HCT116 (cell line): Measurements from ENCODE around the gene KBTBD3. TPM values are rescaled to one million over a fixed set of nuclear protein-coding genes. Genes with fewer than 3 reads are reported as not detected.
"Not testable (repeated sequence)": the region's sequence is repeated elsewhere in the genome, so short reads cannot be mapped to it uniquely, and the experiment has no call there.

Experiments
- ATAC-seq: fragments of 200-7000 bp; cut with Tn5 transposase; 2 replicates; pipeline ENCODE4 v1.9.1; 2020; ENCODE audit warnings: mild to moderate bottlenecking, moderate library complexity
- BruUV-seq: library from RNA; stranded (reverse); fragments of 400-500 nt; replicated peaks from 2 replicates; lab custom pipeline; 2021; lab: Mats Ljungman, UMichigan
- CTCF ChIA-PET: fragments of 300-600 bp; sonication (Branson Sonifier 250); formaldehyde crosslinking; loops from one replicate; lab custom pipeline; 2021; ENCODE audit warnings: antibody characterized with exemption; lab: Charles Lee
- POLR2A ChIA-PET: fragments of 300-600, 350-600 bp; sonication (Branson Sonifier 250); formaldehyde crosslinking; loops from one replicate; lab custom pipeline; 2021; ENCODE audit warnings: antibody characterized with exemption; lab: Charles Lee
- RAD21 ChIA-PET, 2 experiments: fragments of 300-600 bp; sonication (Branson Sonifier 250); formaldehyde crosslinking; loops; one replicate each; lab custom pipeline; 2023; ENCODE audit warnings: low total read pairs in 2 of 2; ENCODE audit not compliant: uncharacterized antibody in 2 of 2, unreplicated experiment in 2 of 2, low non-redundant PET in 1 of 2; lab: Charles Lee
- DNase-seq: peaks from one replicate; pipeline ENCODE4 v3.0.0-alpha.2; 2010; ENCODE audit warnings: low read depth, low spot score
- H2AFZ ChIP-seq: fragments of 200-600 bp; shearing (Covaris generic), sonication (generic); 2 replicates; pipeline ENCODE4 v1.6.1; 2017; ENCODE audit warnings: low read depth, mixed run types, mixed read lengths, antibody characterized with exemption, low read length; ENCODE audit not compliant: poor library complexity, severe bottlenecking
- H3K27ac ChIP-seq: 2 replicates; pipeline ENCODE4 v1.5.1; 2012; ENCODE audit warnings: low read depth, low read length
- H3K27me3 ChIP-seq: fragments of 200-600 bp; sonication (generic); 2 replicates; pipeline ENCODE4 v1.6.1; 2016; ENCODE audit warnings: mixed run types, low read length, mixed read lengths; ENCODE audit not compliant: insufficient read depth
- H3K36me3 ChIP-seq, 2 experiments: fragments of 200-500 bp in 1 of 2; fragments of 200-600 bp in 1 of 2; sonication (Bioruptor generic) in 1 of 2; sonication (generic) in 1 of 2; 2 replicates each; pipeline versions ENCODE4 v1.5.1 to v1.6.1; 2014 to 2016; ENCODE audit warnings: low read length in 2 of 2, inconsistent platforms in 1 of 2, mixed read lengths in 1 of 2, mixed run types in 1 of 2; ENCODE audit not compliant: insufficient read depth in 2 of 2, control insufficient read depth in 1 of 2
- H3K4me1 ChIP-seq, 2 experiments: fragments of 200-600 bp in 1 of 2; sonication (generic) in 1 of 2; 2 replicates each; pipeline versions ENCODE4 v1.5.1 to v1.6.1; 2012 to 2017; ENCODE audit warnings: low read length in 2 of 2, inconsistent platforms in 1 of 2, mild to moderate bottlenecking in 1 of 2, mixed read lengths in 1 of 2, mixed run types in 1 of 2, moderate library complexity in 1 of 2; ENCODE audit not compliant: insufficient read depth in 2 of 2, control insufficient read depth in 1 of 2
- H3K4me2 ChIP-seq: fragments of 200-600 bp; sonication (generic); 2 replicates; pipeline ENCODE4 v1.6.1; 2017; ENCODE audit warnings: mixed run types, low read length, mixed read lengths
- H3K4me3 ChIP-seq, 2 experiments: fragments of 200-600 bp in 1 of 2; sonication (generic) in 1 of 2; replicated peaks in 1 of 2; 2 replicates each; pipeline ENCODE4 v1.5.1; 2011 to 2016; ENCODE audit warnings: low read length in 2 of 2, control low read depth in 1 of 2, low read depth in 1 of 2, mild to moderate bottlenecking in 1 of 2, mixed read lengths in 1 of 2, mixed run types in 1 of 2
- H3K79me2 ChIP-seq: fragments of 200-600 bp; sonication (generic); 2 replicates; pipeline ENCODE4 v1.6.1; 2017; ENCODE audit warnings: mild to moderate bottlenecking, mixed run types, low read length, moderate library complexity, mixed read lengths; ENCODE audit not compliant: insufficient read depth
- H3K9ac ChIP-seq: fragments of 200-600 bp; sonication (generic); 2 replicates; pipeline ENCODE4 v1.6.1; 2016; ENCODE audit warnings: low read length, mixed read lengths
- H3K9me2 ChIP-seq: fragments of 200-600 bp; sonication (generic), shearing (Covaris generic); 2 replicates; pipeline ENCODE4 v1.6.1; 2017; ENCODE audit warnings: mixed run types, mild to moderate bottlenecking, moderate library complexity; ENCODE audit not compliant: insufficient read depth
- H3K9me3 ChIP-seq, 2 experiments: fragments of 200-500 bp in 1 of 2; fragments of 200-600 bp in 1 of 2; sonication (Bioruptor generic) in 1 of 2; sonication (generic) in 1 of 2; 2 replicates each; pipeline ENCODE4 v1.6.1; 2014 to 2017; ENCODE audit warnings: low read length in 2 of 2, mixed read lengths in 2 of 2, inconsistent platforms in 1 of 2, low read depth in 1 of 2, mild to moderate bottlenecking in 1 of 2, mixed run types in 1 of 2, moderate library complexity in 1 of 2; ENCODE audit not compliant: control insufficient read depth in 1 of 2, insufficient read depth in 1 of 2
- H4K20me1 ChIP-seq: fragments of 200-600 bp; sonication (generic), shearing (Covaris generic); 2 replicates; pipeline ENCODE4 v1.6.1; 2017; ENCODE audit warnings: mixed run types, mild to moderate bottlenecking, moderate library complexity; ENCODE audit not compliant: insufficient read depth
- CBX3 ChIP-seq: IDR thresholded peaks from 2 replicates; pipeline ENCODE4 v1.6.1; 2012; ENCODE audit warnings: low read depth
- CEBPB ChIP-seq: IDR thresholded peaks from 2 replicates; pipeline ENCODE4 v1.6.1; 2012; ENCODE audit warnings: low read depth
- CTCF ChIP-seq, 3 experiments: fragments of 200-600 bp in 1 of 3; sonication (generic) in 1 of 3; IDR thresholded peaks in 2 of 3; conservative IDR thresholded peaks in 1 of 3; 2 replicates each; pipeline ENCODE4 v1.5.1; 2012 to 2017; ENCODE audit warnings: low read depth in 2 of 3, low read length in 2 of 3, antibody characterized with exemption in 1 of 3, borderline replicate concordance in 1 of 3, control low read depth in 1 of 3, mild to moderate bottlenecking in 1 of 3, mixed read lengths in 1 of 3, mixed run types in 1 of 3, moderate library complexity in 1 of 3; ENCODE audit not compliant: insufficient read depth in 1 of 3
- EGR1 ChIP-seq: IDR thresholded peaks from 2 replicates; pipeline ENCODE4 v1.6.1; 2012; ENCODE audit warnings: low read depth
- ELF1 ChIP-seq: IDR thresholded peaks from 2 replicates; pipeline ENCODE4 v1.6.1; 2012; ENCODE audit warnings: low read depth, borderline replicate concordance
- EZH2 ChIP-seq: fragments of 200-600 bp; sonication (generic); IDR thresholded peaks from 2 replicates; pipeline ENCODE4 v1.6.1; 2017; ENCODE audit warnings: antibody characterized with exemption, mixed run types
- FOSL1 ChIP-seq: IDR thresholded peaks from 2 replicates; pipeline ENCODE4 v1.6.1; 2012; ENCODE audit warnings: low read depth
- JUND ChIP-seq: IDR thresholded peaks from 2 replicates; pipeline ENCODE4 v1.6.1; 2012
- POLR2A ChIP-seq: IDR thresholded peaks from 2 replicates; pipeline ENCODE4 v1.7.0; 2011; ENCODE audit warnings: borderline replicate concordance; ENCODE audit not compliant: insufficient read depth, insufficient read length; ENCODE audit errors: extremely low read depth
- POLR2AphosphoS5 ChIP-seq: IDR thresholded peaks from 2 replicates; pipeline ENCODE4 v1.6.1; 2011; ENCODE audit warnings: mild to moderate bottlenecking, low read depth, low read length, moderate library complexity
- SIN3A ChIP-seq: IDR thresholded peaks from 2 replicates; pipeline ENCODE4 v1.6.1; 2012; ENCODE audit warnings: low read depth
- SP1 ChIP-seq: IDR thresholded peaks from 2 replicates; pipeline ENCODE4 v1.6.1; 2012; ENCODE audit warnings: low read depth
- TCF7L2 ChIP-seq: IDR thresholded peaks from 2 replicates; pipeline ENCODE4 v1.7.0; 2011; ENCODE audit warnings: borderline replicate concordance, inconsistent platforms; ENCODE audit not compliant: insufficient read depth, insufficient read length; ENCODE audit errors: extremely low read depth
- ZFX ChIP-seq: fragments of 450-650 bp; IDR thresholded peaks from 2 replicates; pipeline ENCODE4 v1.6.1; 2017
- ZNF274 ChIP-seq: fragments of 200-500 bp; sonication (Bioruptor generic); IDR thresholded peaks from 2 replicates; pipeline ENCODE4 v1.6.1; 2014; ENCODE audit warnings: mild to moderate bottlenecking, low read depth, low read length, inconsistent platforms
- intact Hi-C: fragments of 100-400 bp; cut with micrococcal nuclease; formaldehyde crosslinking; loops from 2 replicates; pipeline ENCODE4 v1.10.0; 2022
- total RNA-seq: library from RNA; stranded (reverse); gene quantifications from one replicate; pipeline ENCODE4 v1.2.1, GENCODE V29; 2021; ENCODE audit not compliant: unreplicated experiment
- TF ChIP-seq, protein P1 (sequence below): IDR thresholded peaks from 2 replicates; pipeline ENCODE4 v1.6.1; 2012
- TF ChIP-seq, protein P2 (sequence below): IDR thresholded peaks from 2 replicates; pipeline ENCODE4 v1.6.1; 2011; ENCODE audit warnings: mild to moderate bottlenecking, low read length, moderate library complexity; ENCODE audit not compliant: insufficient replicate concordance; ENCODE audit errors: extremely low read depth
- TF ChIP-seq, protein P3 (sequence below): IDR thresholded peaks from 2 replicates; pipeline ENCODE4 v1.6.1; 2012

KBTBD3 gene
- total RNA-seq, 1 experiment from 2014 or later, result 10.4 TPM

GRCh38 chr11:106003094-106003493 lies 74.1 kb downstream of the KBTBD3 start:
- intact Hi-C loops, H3K4me1 ChIP-seq, H3K36me3 ChIP-seq, H2AFZ ChIP-seq, CTCF ChIA-PET, ATAC-seq, H3K4me3 ChIP-seq, RAD21 ChIA-PET, H4K20me1 ChIP-seq, H3K9me3 ChIP-seq, H3K4me2 ChIP-seq, POLR2A ChIA-PET, H3K27ac ChIP-seq, BruUV-seq, H3K9me2 ChIP-seq, DNase-seq, H3K9ac ChIP-seq, H3K27me3 ChIP-seq: not testable (repeated sequence)
- H3K79me2 ChIP-seq, result peaks cover 12% of the 10 kb centered on the region; the same call in 1 of the 2 replicates

DNA sequence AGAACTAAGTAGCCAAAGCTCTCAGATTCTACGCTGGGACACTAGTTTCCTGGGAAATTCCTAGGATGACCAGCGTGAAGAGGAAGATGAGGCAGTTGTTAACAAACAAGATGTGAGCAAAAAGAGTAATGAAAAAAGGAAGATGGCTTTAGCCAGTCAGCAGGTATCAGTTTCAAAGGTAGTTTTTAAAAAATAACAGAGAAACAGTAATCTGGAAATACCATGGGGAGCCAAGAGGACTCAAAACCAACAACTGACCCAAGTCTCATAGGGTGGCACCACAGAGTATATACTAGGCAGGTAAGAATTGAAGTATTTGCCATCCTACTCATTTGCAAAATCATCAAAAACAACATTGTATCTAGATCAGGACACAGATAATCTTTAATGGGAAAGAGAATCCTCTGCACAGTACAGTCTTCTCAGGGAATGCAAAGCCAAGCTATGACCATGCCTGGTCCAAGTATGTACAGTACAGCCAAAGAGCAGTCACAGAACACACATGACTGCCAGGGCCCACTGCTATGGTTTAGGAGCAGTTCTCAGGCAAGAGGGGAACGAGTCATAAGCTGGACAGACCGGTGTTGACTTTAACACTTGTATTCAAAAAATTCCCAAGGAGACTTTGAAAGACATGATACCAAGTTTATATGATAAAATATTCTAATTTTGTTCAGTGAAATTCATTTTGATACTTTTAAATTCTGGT lies 75.7 kb downstream of the KBTBD3 start:
- no peaks in the 10 kb centered on the region for H3K27me3 ChIP-seq
- H3K4me1 ChIP-seq, result no peaks in the 10 kb centered on the region
- intact Hi-C loops, result no loop called here
- CTCF ChIA-PET, result no interaction called here
- H3K9ac ChIP-seq, result no peak overlapping the region
- POLR2A ChIA-PET, result no interaction called here
- H3K27ac ChIP-seq, result no peak overlapping the region
- no peaks in the 10 kb centered on the region for H4K20me1 ChIP-seq
- no peak overlapping the region for H3K4me2 ChIP-seq
- DNase-seq (no peak), ATAC-seq (no peak)
- peaks cover 5% of the 10 kb centered on the region; the same call in 1 of the 2 replicates for H3K79me2 ChIP-seq
- H3K9me3 ChIP-seq, result no peaks in the 10 kb centered on the region
- H3K9me2 ChIP-seq, result no peaks in the 10 kb centered on the region
- no peak overlapping the region for H2AFZ ChIP-seq
- RAD21 ChIA-PET, result no interaction called here
- peaks cover 0 to 8% of the 10 kb centered on the region in 2 experiments; a peak in 1 of 4 replicates for H3K36me3 ChIP-seq
- no TSS peak for BruUV-seq
- no peak overlapping the region for H3K4me3 ChIP-seq
- TF ChIP-seq CEBPB, result no peak
- TF ChIP-seq, protein P1, sequence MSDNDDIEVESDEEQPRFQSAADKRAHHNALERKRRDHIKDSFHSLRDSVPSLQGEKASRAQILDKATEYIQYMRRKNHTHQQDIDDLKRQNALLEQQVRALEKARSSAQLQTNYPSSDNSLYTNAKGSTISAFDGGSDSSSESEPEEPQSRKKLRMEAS, result no peak
- TF ChIP-seq ZNF274, result no peak
- TF ChIP-seq, protein P2, sequence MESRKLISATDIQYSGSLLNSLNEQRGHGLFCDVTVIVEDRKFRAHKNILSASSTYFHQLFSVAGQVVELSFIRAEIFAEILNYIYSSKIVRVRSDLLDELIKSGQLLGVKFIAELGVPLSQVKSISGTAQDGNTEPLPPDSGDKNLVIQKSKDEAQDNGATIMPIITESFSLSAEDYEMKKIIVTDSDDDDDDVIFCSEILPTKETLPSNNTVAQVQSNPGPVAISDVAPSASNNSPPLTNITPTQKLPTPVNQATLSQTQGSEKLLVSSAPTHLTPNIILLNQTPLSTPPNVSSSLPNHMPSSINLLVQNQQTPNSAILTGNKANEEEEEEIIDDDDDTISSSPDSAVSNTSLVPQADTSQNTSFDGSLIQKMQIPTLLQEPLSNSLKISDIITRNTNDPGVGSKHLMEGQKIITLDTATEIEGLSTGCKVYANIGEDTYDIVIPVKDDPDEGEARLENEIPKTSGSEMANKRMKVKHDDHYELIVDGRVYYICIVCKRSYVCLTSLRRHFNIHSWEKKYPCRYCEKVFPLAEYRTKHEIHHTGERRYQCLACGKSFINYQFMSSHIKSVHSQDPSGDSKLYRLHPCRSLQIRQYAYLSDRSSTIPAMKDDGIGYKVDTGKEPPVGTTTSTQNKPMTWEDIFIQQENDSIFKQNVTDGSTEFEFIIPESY, result no peak
- TF ChIP-seq POLR2A, result no peak
- TF ChIP-seq JUND, result no peak
- no peak for TF ChIP-seq FOSL1
- no peak for TF ChIP-seq ZFX
- TF ChIP-seq ELF1, result no peak
- TF ChIP-seq CBX3, result no peak
- TF ChIP-seq POLR2AphosphoS5, result no peak
- no peak for TF ChIP-seq EGR1
- TF ChIP-seq SIN3A, result no peak
- TF ChIP-seq EZH2, result no peak
- no peak for TF ChIP-seq CTCF (IDR thresholded peaks at IDR 0.05 in 2 of 3, conservative IDR thresholded peaks at IDR 0.05 in 1 of 3; ENCODE audit: borderline replicate concordance in 1 of 3, insufficient read depth in 1 of 3, low read depth in 2 of 3, low read length in 2 of 3)
- no peak for TF ChIP-seq SP1
- TF ChIP-seq, protein P3, sequence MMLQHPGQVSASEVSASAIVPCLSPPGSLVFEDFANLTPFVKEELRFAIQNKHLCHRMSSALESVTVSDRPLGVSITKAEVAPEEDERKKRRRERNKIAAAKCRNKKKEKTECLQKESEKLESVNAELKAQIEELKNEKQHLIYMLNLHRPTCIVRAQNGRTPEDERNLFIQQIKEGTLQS, result no peak
- no peak for TF ChIP-seq TCF7L2
